Peyer's patch (tissue), 4 donors: ENCODE results near the gene NFE2L2. TPM values are rescaled to one million over a fixed set of nuclear protein-coding genes. Genes with fewer than 3 reads are reported as not detected.

Source experiments
- DNase-seq, 3 donors: peaks; one replicate each; pipeline ENCODE4 v3.0.0-alpha.2; 2017 to 2019
- H3K27ac ChIP-seq, 4 donors: fragments of 200-600 bp; sonication (generic); one replicate each; pipeline ENCODE4 v1.5.1; 2016 to 2019
- H3K27me3 ChIP-seq, 2 donors: fragments of 200-600 bp; sonication (generic); one replicate each; pipeline ENCODE4 v1.5.1; 2019
- H3K36me3 ChIP-seq, 3 donors: fragments of 200-600 bp; sonication (generic); one replicate each; pipeline ENCODE4 v1.5.1; 2016 to 2019
- H3K4me1 ChIP-seq, 4 donors: fragments of 200-600 bp; sonication (generic); one replicate each; pipeline ENCODE4 v1.5.1; 2016 to 2019
- H3K4me3 ChIP-seq, 4 donors: fragments of 200-600 bp; sonication (generic); 1 replicate in 3 of 4; 2 replicates in 1 of 4; pipeline ENCODE4 v1.5.1; 2016 to 2019; ENCODE audit warnings: mild to moderate bottlenecking in 1 of 4
- H3K9me3 ChIP-seq, 4 donors: fragments of 200-600 bp; sonication (generic); one replicate each; pipeline ENCODE4 v1.5.1; 2016 to 2019; ENCODE audit warnings: mild to moderate bottlenecking in 1 of 4
- CTCF ChIP-seq, 6 experiments: fragments of 450-650 bp in 4 of 6; fragments of 200-600 bp in 2 of 6; sonication (generic) in 1 of 6; IDR thresholded peaks; one replicate each; pipeline ENCODE4 v1.5.1; 2017 to 2019; ENCODE audit warnings: antibody characterized with exemption in 6 of 6, mild to moderate bottlenecking in 3 of 6, moderate library complexity in 1 of 6
- POLR2A ChIP-seq, 2 donors: fragments of 450-650 bp; IDR thresholded peaks; one replicate each; pipeline ENCODE4 v1.5.1; 2017; ENCODE audit warnings: antibody characterized with exemption in 2 of 2, mild to moderate bottlenecking in 2 of 2, moderate library complexity in 2 of 2
- total RNA-seq, 4 donors: library from RNA; depleted of rRNA; stranded (reverse); fragments of >200 nt; gene quantifications; one replicate each; pipeline ENCODE4 v1.1.0, GENCODE V29; 2016

NFE2L2 gene
- total RNA-seq, 4 donors from 2014 or later = 85.3 to 162 (median 108) TPM

DNA sequence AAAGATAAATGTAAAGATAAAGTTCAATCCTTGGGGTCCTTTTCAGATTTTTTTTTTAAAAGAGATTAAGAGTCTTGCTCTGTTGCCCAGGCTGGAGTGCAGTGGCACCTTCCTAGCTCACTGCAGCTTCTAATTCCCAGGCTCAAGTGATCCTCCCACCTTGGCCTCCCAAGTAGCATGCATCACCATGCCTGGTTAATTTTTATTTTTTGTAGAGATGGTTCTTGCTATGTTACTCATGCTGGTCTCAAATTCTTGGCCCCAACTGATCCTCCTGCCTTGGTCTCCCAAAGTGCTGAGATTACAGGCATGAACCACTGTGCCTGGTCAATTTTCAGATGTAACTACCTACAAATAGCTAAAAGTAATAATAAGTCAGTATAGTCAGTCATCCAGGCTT, 21.1 kb downstream of the NFE2L2 start:
- no peak for DNase-seq
- H3K27ac ChIP-seq = peak overlapping the region; percentile 46 to 82 (median 68)

GRCh38 chr2:177243073-177243472, 21.5 kb downstream of the NFE2L2 start:
- Histone ChIP-seq H3K4me1 (peaks cover 10 to 88% (median 32%) of the 10 kb centered on the region in 4 donors), H3K27ac (peak overlapping the region; percentile 46 to 82 (median 68)), H3K4me3 (no peak overlapping the region), H3K27me3 (no peaks in the 10 kb centered on the region), H3K36me3 (no peaks in the 10 kb centered on the region), H3K9me3 (no peaks in the 10 kb centered on the region)
- TF ChIP-seq POLR2A (IDR thresholded peaks at IDR 0.05) = no peak
- no peak for TF ChIP-seq CTCF (IDR thresholded peaks at IDR 0.05)
- no peak for DNase-seq

More for the DNA sequence above, 21.1 kb downstream of the NFE2L2 start:
- Histone ChIP-seq H3K9me3 (no peaks in the 10 kb centered on the region), H3K27me3 (no peaks in the 10 kb centered on the region), H3K36me3 (peaks cover 0 to 3% (median 0%) of the 10 kb centered on the region in 3 donors), H3K4me3 (no peak overlapping the region), H3K4me1 (peaks cover 10 to 87% (median 32%) of the 10 kb centered on the region in 4 donors)
- TF ChIP-seq POLR2A (IDR thresholded peaks at IDR 0.05) (no peak), CTCF (IDR thresholded peaks at IDR 0.05) (no peak)

GRCh38 chr2:177242121-177242987, 22.2 kb downstream of the NFE2L2 start:
- Histone ChIP-seq H3K27me3 (no peaks in the 10 kb centered on the region), H3K9me3 (no peaks in the 10 kb centered on the region), H3K36me3 (no peaks in the 10 kb centered on the region), H3K27ac (peak overlapping the region; percentile 46 to 82 (median 68)), H3K4me1 (peaks cover 10 to 90% (median 32%) of the 10 kb centered on the region in 4 donors), H3K4me3 (peak overlapping the region in 1 of 4 donors; percentile 7)
- no peak for DNase-seq
- TF ChIP-seq CTCF (IDR thresholded peaks at IDR 0.05) (no peak), POLR2A (IDR thresholded peaks at IDR 0.05) (no peak)

DNA sequence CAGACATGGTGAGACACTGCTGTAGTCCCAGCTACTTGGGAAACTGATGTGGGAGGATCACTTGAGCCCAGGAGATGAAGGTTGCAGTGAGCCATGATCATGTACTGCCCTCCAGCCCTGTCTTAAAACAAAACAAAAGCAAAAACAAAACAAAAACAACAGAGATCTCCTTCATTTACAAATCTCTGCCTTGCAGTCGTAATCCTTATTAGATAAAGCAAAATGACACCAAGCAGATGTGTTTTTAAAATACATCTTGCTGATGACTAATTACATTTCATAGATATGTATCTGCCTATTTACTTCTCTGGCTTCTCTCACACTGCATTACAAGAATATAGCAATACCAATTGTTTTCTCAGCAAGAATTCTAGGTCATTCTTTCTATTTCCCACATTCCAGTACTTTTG, 22.8 kb downstream of the NFE2L2 start:
- H3K27me3 ChIP-seq = no peaks in the 10 kb centered on the region
- peak overlapping the region in 1 of 4 donors; percentile 7 for H3K4me3 ChIP-seq
- no peaks in the 10 kb centered on the region for H3K9me3 ChIP-seq
- DNase-seq = no peak
- peak overlapping the region; percentile 35 to 82 (median 68) for H3K27ac ChIP-seq
- TF ChIP-seq POLR2A (IDR thresholded peaks at IDR 0.05) (no peak), CTCF (IDR thresholded peaks at IDR 0.05) (no peak)
- peaks cover 10 to 89% (median 30%) of the 10 kb centered on the region in 4 donors for H3K4me1 ChIP-seq
- H3K36me3 ChIP-seq = no peaks in the 10 kb centered on the region

DNA sequence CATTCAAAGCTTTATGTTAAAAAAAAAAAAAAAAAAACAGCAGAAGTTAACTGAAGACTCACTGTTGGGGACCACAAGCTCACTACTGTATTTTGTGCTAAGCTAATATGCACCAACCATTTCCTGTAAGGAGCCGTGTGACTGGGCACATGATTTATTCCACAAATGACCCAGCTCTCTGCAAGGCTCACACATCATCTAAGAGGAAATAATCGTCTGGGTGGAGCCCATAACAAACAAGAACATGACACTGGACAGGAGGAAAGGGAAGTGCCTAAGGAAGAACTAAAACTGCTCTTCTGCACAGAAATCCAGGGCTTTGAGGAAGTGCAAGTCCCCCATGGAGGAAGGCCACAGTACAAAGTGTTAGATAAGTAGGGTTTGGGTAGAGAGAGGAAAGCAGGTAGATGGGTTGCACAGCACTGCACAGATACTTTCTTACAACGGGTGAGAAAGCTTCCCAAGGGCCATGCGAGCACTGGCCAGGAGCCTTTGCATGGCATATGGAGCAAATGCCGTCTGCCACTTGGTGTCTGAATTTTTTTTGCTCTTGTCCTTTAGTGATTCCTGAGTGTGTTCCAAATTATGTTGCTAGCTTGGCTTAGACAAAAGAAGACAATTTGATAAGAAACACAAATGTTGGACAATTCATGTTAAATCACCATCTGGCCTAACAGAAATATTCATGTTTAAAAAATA, 24.4 kb downstream of the NFE2L2 start:
- DNase-seq = peak in 2 of 3 donors; percentile 57 to 81
- Histone ChIP-seq H3K4me1 (peaks cover 10 to 77% (median 30%) of the 10 kb centered on the region in 4 donors), H3K27ac (peak overlapping the region; percentile 47 to 82 (median 72)), H3K27me3 (no peaks in the 10 kb centered on the region), H3K36me3 (no peaks in the 10 kb centered on the region), H3K4me3 (no peak overlapping the region), H3K9me3 (no peaks in the 10 kb centered on the region)
- TF ChIP-seq CTCF (IDR thresholded peaks at IDR 0.05) (no peak), POLR2A (IDR thresholded peaks at IDR 0.05) (peak in 1 of 2 donors; percentile 45)
